Neural crest cell (in vitro differentiated cells): ENCODE measurements around the gene FZD2. TPM values are rescaled to one million over a fixed set of nuclear protein-coding genes. Genes with fewer than 3 reads are reported as not detected.

Source experiments
- DNase-seq: peaks from one replicate; pipeline ENCODE4 v3.0.0; 2021; ENCODE audit warnings: low read depth, mixed read lengths, low spot score
- H3K27ac Mint-ChIP-seq: one replicate; pipeline ENCODE4 v1.8.0; 2021; ENCODE audit warnings: mild to moderate bottlenecking, mixed read lengths; ENCODE audit not compliant: unreplicated experiment
- H3K27me3 Mint-ChIP-seq: 2 replicates; pipeline ENCODE4 v1.8.0; 2021; ENCODE audit warnings: low read depth, mild to moderate bottlenecking, mixed read lengths
- H3K36me3 Mint-ChIP-seq: 2 replicates; pipeline ENCODE4 v1.8.0; 2021; ENCODE audit warnings: low read depth, mild to moderate bottlenecking, mixed read lengths
- H3K4me1 Mint-ChIP-seq: 2 replicates; pipeline ENCODE4 v1.8.0; 2021; ENCODE audit warnings: mixed read lengths
- H3K4me3 Mint-ChIP-seq: one replicate; pipeline ENCODE4 v1.8.0; 2021; ENCODE audit warnings: mild to moderate bottlenecking, mixed read lengths
- H3K9me3 Mint-ChIP-seq: 2 replicates; pipeline ENCODE4 v1.8.0; 2021; ENCODE audit warnings: mixed read lengths
- total RNA-seq: library from RNA; stranded (reverse); gene quantifications from 2 replicates; pipeline ENCODE4 v1.2.1, GENCODE V29; 2021
- TF ChIP-seq, protein P1 (sequence below): fragments of 200-600 bp; sonication (generic); conservative IDR thresholded peaks from 2 replicates; pipeline ENCODE4 v1.5.0; 2021; ENCODE audit warnings: antibody characterized with exemption, mild to moderate bottlenecking

Gene FZD2
- total RNA-seq, 1 donor from 2014 or later, result 96.2 TPM

DNA sequence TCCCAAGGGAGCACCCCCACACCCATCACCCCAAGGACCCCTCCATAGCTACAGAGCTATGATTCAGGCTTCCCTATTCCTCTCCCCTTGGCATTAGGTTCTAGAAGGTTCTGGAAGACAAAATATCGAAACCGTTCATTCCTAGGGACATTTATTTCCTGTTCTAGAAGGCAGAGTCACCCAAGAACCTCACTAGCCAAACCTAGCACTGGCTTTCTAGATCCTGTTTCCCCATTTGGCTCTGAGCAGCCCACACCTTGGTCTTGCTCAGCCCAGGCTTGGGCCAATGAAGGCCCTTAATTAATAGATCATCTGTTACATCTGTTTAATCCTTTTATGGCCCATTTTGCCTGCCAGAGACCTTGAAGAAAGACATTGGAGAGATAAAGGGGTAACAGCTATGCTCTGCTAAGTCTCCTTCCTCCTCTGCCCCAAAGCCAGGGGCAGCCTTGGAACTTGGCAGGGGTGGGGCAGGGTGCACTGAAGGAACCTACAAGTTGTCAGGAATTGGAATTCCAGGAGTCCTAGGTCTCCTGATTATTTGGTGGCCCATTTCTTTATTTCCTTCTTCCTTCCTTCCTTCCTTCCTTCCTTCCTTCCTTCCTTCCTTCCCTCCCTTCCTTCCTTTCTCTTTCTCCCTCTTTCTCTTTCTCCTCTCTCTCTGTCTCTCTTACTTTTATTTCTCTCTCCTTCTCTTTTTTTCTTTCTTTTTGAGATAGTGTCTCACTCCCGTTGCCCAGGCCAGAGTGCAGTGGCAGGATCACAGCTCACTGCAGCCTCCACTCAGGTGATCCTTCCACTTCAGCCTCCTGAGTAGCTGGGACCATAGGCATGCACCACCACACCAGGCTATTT lies 8.7 kb upstream of the FZD2 start:
- Mint-ChIP-seq H3K27me3 (no peaks in the 10 kb centered on the region), H3K4me3 (no peak overlapping the region), H3K4me1 (peaks cover 78% of the 10 kb centered on the region), H3K27ac (peak overlapping the region; percentile 94), H3K36me3 (no peaks in the 10 kb centered on the region), H3K9me3 (peaks cover 3% of the 10 kb centered on the region)
- TF ChIP-seq, protein P1, sequence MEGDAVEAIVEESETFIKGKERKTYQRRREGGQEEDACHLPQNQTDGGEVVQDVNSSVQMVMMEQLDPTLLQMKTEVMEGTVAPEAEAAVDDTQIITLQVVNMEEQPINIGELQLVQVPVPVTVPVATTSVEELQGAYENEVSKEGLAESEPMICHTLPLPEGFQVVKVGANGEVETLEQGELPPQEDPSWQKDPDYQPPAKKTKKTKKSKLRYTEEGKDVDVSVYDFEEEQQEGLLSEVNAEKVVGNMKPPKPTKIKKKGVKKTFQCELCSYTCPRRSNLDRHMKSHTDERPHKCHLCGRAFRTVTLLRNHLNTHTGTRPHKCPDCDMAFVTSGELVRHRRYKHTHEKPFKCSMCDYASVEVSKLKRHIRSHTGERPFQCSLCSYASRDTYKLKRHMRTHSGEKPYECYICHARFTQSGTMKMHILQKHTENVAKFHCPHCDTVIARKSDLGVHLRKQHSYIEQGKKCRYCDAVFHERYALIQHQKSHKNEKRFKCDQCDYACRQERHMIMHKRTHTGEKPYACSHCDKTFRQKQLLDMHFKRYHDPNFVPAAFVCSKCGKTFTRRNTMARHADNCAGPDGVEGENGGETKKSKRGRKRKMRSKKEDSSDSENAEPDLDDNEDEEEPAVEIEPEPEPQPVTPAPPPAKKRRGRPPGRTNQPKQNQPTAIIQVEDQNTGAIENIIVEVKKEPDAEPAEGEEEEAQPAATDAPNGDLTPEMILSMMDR, result no peak
- no peak for DNase-seq

- TF ChIP-seq, protein P1, result no peak
- H3K4me1 Mint-ChIP-seq, result peaks cover 68% of the 10 kb centered on the region
- H3K27ac Mint-ChIP-seq, result peak overlapping the region; percentile 32
- H3K36me3 Mint-ChIP-seq, result no peaks in the 10 kb centered on the region
- no peaks in the 10 kb centered on the region for H3K27me3 Mint-ChIP-seq
- H3K9me3 Mint-ChIP-seq, result peaks cover 3% of the 10 kb centered on the region
- no peak for DNase-seq
- peak overlapping the region; percentile 39 for H3K4me3 Mint-ChIP-seq
Observed at GRCh38 chr17:44549686-44550085, 7.6 kb upstream of the FZD2 start.

DNA sequence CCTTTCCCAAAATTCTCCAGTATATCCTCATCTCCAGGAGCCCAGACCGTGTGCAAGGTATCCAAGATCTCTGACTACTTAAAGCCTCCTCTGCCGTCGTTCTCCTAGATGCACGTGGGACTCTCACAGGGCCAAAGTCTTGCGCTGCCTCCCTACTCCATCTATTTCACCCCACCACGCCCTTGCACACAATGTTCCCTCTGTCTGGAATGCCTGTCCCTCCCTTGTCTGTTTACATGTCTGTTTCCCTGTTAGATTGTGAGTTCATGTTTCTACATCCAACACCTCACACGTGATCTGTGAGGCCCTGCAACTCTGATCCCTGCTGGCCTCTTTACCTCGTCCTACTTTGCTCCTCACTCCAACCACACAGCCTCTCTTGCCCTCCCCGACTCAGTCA lies 4.9 kb upstream of the FZD2 start:
- Mint-ChIP-seq H3K27me3 (peaks cover 2% of the 10 kb centered on the region), H3K4me3 (peak overlapping the region; percentile 41), H3K27ac (peak overlapping the region; percentile 30), H3K4me1 (peaks cover 71% of the 10 kb centered on the region), H3K36me3 (no peaks in the 10 kb centered on the region), H3K9me3 (no peaks in the 10 kb centered on the region)
- TF ChIP-seq, protein P1, result no peak
- no peak for DNase-seq

GRCh38 chr17:44555099-44555498 lies 2.2 kb upstream of the FZD2 start:
- TF ChIP-seq, protein P1, result no peak
- peaks cover 56% of the 10 kb centered on the region for H3K4me1 Mint-ChIP-seq
- no peaks in the 10 kb centered on the region for H3K9me3 Mint-ChIP-seq
- H3K4me3 Mint-ChIP-seq, result peak overlapping the region; percentile 96
- no peak for DNase-seq
- H3K27ac Mint-ChIP-seq, result peak overlapping the region; percentile 99
- peaks cover 6% of the 10 kb centered on the region for H3K36me3 Mint-ChIP-seq
- H3K27me3 Mint-ChIP-seq, result peaks cover 2% of the 10 kb centered on the region

- H3K27me3 Mint-ChIP-seq, result peaks cover 2% of the 10 kb centered on the region
- DNase-seq, result peak; percentile 72
- H3K36me3 Mint-ChIP-seq, result peaks cover 11% of the 10 kb centered on the region
- H3K4me3 Mint-ChIP-seq, result peak overlapping the region; percentile 96
- TF ChIP-seq, protein P1, result no peak
- peaks cover 62% of the 10 kb centered on the region for H3K4me1 Mint-ChIP-seq
- no peaks in the 10 kb centered on the region for H3K9me3 Mint-ChIP-seq
- peak overlapping the region; percentile 99 for H3K27ac Mint-ChIP-seq
Observed at GRCh38 chr17:44556166-44556831, 985 bp upstream of the FZD2 start.
